HCT116 (cell line): ENCODE data around the gene SEC11A. TPM values are rescaled to one million over a fixed set of nuclear protein-coding genes. Genes with fewer than 3 reads are reported as not detected.

Source experiments
- ATAC-seq: fragments of 200-7000 bp; cut with Tn5 transposase; 2 replicates; pipeline ENCODE4 v1.9.1; 2020; ENCODE audit warnings: mild to moderate bottlenecking, moderate library complexity
- BruUV-seq: library from RNA; stranded (reverse); fragments of 400-500 nt; replicated peaks from 2 replicates; lab custom pipeline; 2021; lab: Mats Ljungman, UMichigan
- CTCF ChIA-PET: fragments of 300-600 bp; sonication (Branson Sonifier 250); formaldehyde crosslinking; loops from one replicate; lab custom pipeline; 2021; ENCODE audit warnings: antibody characterized with exemption; lab: Charles Lee
- POLR2A ChIA-PET: fragments of 300-600, 350-600 bp; sonication (Branson Sonifier 250); formaldehyde crosslinking; loops from one replicate; lab custom pipeline; 2021; ENCODE audit warnings: antibody characterized with exemption; lab: Charles Lee
- RAD21 ChIA-PET, 2 experiments: fragments of 300-600 bp; sonication (Branson Sonifier 250); formaldehyde crosslinking; loops; one replicate each; lab custom pipeline; 2023; ENCODE audit warnings: low total read pairs in 2 of 2; ENCODE audit not compliant: uncharacterized antibody in 2 of 2, unreplicated experiment in 2 of 2, low non-redundant PET in 1 of 2; lab: Charles Lee
- DNase-seq: peaks from one replicate; pipeline ENCODE4 v3.0.0-alpha.2; 2010; ENCODE audit warnings: low read depth, low spot score
- H2AFZ ChIP-seq: fragments of 200-600 bp; shearing (Covaris generic), sonication (generic); 2 replicates; pipeline ENCODE4 v1.6.1; 2017; ENCODE audit warnings: low read depth, mixed run types, mixed read lengths, antibody characterized with exemption, low read length; ENCODE audit not compliant: poor library complexity, severe bottlenecking
- H3K27ac ChIP-seq: 2 replicates; pipeline ENCODE4 v1.5.1; 2012; ENCODE audit warnings: low read depth, low read length
- H3K27me3 ChIP-seq: fragments of 200-600 bp; sonication (generic); 2 replicates; pipeline ENCODE4 v1.6.1; 2016; ENCODE audit warnings: mixed run types, low read length, mixed read lengths; ENCODE audit not compliant: insufficient read depth
- H3K36me3 ChIP-seq, 2 experiments: fragments of 200-500 bp in 1 of 2; fragments of 200-600 bp in 1 of 2; sonication (Bioruptor generic) in 1 of 2; sonication (generic) in 1 of 2; 2 replicates each; pipeline versions ENCODE4 v1.5.1 to v1.6.1; 2014 to 2016; ENCODE audit warnings: low read length in 2 of 2, inconsistent platforms in 1 of 2, mixed read lengths in 1 of 2, mixed run types in 1 of 2; ENCODE audit not compliant: insufficient read depth in 2 of 2, control insufficient read depth in 1 of 2
- H3K4me1 ChIP-seq, 2 experiments: fragments of 200-600 bp in 1 of 2; sonication (generic) in 1 of 2; 2 replicates each; pipeline versions ENCODE4 v1.5.1 to v1.6.1; 2012 to 2017; ENCODE audit warnings: low read length in 2 of 2, inconsistent platforms in 1 of 2, mild to moderate bottlenecking in 1 of 2, mixed read lengths in 1 of 2, mixed run types in 1 of 2, moderate library complexity in 1 of 2; ENCODE audit not compliant: insufficient read depth in 2 of 2, control insufficient read depth in 1 of 2
- H3K4me2 ChIP-seq: fragments of 200-600 bp; sonication (generic); 2 replicates; pipeline ENCODE4 v1.6.1; 2017; ENCODE audit warnings: mixed run types, low read length, mixed read lengths
- H3K4me3 ChIP-seq, 2 experiments: fragments of 200-600 bp in 1 of 2; sonication (generic) in 1 of 2; replicated peaks in 1 of 2; 2 replicates each; pipeline ENCODE4 v1.5.1; 2011 to 2016; ENCODE audit warnings: low read length in 2 of 2, control low read depth in 1 of 2, low read depth in 1 of 2, mild to moderate bottlenecking in 1 of 2, mixed read lengths in 1 of 2, mixed run types in 1 of 2
- H3K79me2 ChIP-seq: fragments of 200-600 bp; sonication (generic); 2 replicates; pipeline ENCODE4 v1.6.1; 2017; ENCODE audit warnings: mild to moderate bottlenecking, mixed run types, low read length, moderate library complexity, mixed read lengths; ENCODE audit not compliant: insufficient read depth
- H3K9ac ChIP-seq: fragments of 200-600 bp; sonication (generic); 2 replicates; pipeline ENCODE4 v1.6.1; 2016; ENCODE audit warnings: low read length, mixed read lengths
- H3K9me2 ChIP-seq: fragments of 200-600 bp; sonication (generic), shearing (Covaris generic); 2 replicates; pipeline ENCODE4 v1.6.1; 2017; ENCODE audit warnings: mixed run types, mild to moderate bottlenecking, moderate library complexity; ENCODE audit not compliant: insufficient read depth
- H3K9me3 ChIP-seq, 2 experiments: fragments of 200-500 bp in 1 of 2; fragments of 200-600 bp in 1 of 2; sonication (Bioruptor generic) in 1 of 2; sonication (generic) in 1 of 2; 2 replicates each; pipeline ENCODE4 v1.6.1; 2014 to 2017; ENCODE audit warnings: low read length in 2 of 2, mixed read lengths in 2 of 2, inconsistent platforms in 1 of 2, low read depth in 1 of 2, mild to moderate bottlenecking in 1 of 2, mixed run types in 1 of 2, moderate library complexity in 1 of 2; ENCODE audit not compliant: control insufficient read depth in 1 of 2, insufficient read depth in 1 of 2
- H4K20me1 ChIP-seq: fragments of 200-600 bp; sonication (generic), shearing (Covaris generic); 2 replicates; pipeline ENCODE4 v1.6.1; 2017; ENCODE audit warnings: mixed run types, mild to moderate bottlenecking, moderate library complexity; ENCODE audit not compliant: insufficient read depth
- CBX3 ChIP-seq: IDR thresholded peaks from 2 replicates; pipeline ENCODE4 v1.6.1; 2012; ENCODE audit warnings: low read depth
- POLR2AphosphoS5 ChIP-seq: IDR thresholded peaks from 2 replicates; pipeline ENCODE4 v1.6.1; 2011; ENCODE audit warnings: mild to moderate bottlenecking, low read depth, low read length, moderate library complexity
- TCF7L2 ChIP-seq: IDR thresholded peaks from 2 replicates; pipeline ENCODE4 v1.7.0; 2011; ENCODE audit warnings: borderline replicate concordance, inconsistent platforms; ENCODE audit not compliant: insufficient read depth, insufficient read length; ENCODE audit errors: extremely low read depth
- intact Hi-C: fragments of 100-400 bp; cut with micrococcal nuclease; formaldehyde crosslinking; loops from 2 replicates; pipeline ENCODE4 v1.10.0; 2022
- total RNA-seq: library from RNA; stranded (reverse); gene quantifications from one replicate; pipeline ENCODE4 v1.2.1, GENCODE V29; 2021; ENCODE audit not compliant: unreplicated experiment

The SEC11A gene
- total RNA-seq, 1 experiment from 2014 or later, result 175 TPM

DNA sequence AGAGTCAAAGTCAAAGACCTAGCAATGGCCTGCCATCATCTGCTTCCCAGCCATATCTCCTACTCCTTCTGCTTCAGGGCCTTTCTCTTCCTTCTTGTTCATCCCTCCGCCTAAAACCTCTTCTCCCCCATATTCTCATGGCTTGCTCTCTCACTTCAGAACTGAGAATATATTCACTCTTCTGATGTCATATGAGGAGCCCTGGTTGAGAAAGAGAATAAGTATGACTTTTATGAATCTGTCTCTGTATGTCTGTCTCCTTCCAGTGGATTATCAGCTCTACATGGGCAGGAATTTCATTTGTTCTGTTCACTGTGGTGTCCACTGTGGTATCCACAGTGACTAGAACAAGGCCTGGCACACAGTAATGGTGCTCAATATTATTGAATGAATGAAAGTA is 44.3 kb upstream of the SEC11A start:
- DNase-seq (no peak), ATAC-seq (no peak)
- POLR2A ChIA-PET, result no interaction called here
- TF ChIP-seq CBX3, result no peak
- Histone ChIP-seq H3K4me2 (no peak overlapping the region), H3K36me3 (0 out of 4 replicates have a peak, but pooled peaks cover 0 to 4% of the 10 kb centered on the region in 2 experiments), H3K4me3 (no peak overlapping the region), H3K27me3 (no peaks in the 10 kb centered on the region), H3K4me1 (0 out of 4 replicates have a peak, but pooled peaks cover 0 to 4% of the 10 kb centered on the region in 2 experiments), H3K79me2 (peaks cover 96% of the 10 kb centered on the region), H4K20me1 (peaks cover 15% of the 10 kb centered on the region; the same call in 1 of the 2 replicates), H2AFZ (no peak overlapping the region), H3K9me3 (no peaks in the 10 kb centered on the region), H3K9ac (no peak overlapping the region), H3K27ac (no peak overlapping the region), H3K9me2 (no peaks in the 10 kb centered on the region)
- no TSS peak for BruUV-seq
- RAD21 ChIA-PET, result no interaction called here
- intact Hi-C loops, result no loop called here
- CTCF ChIA-PET, result no interaction called here

DNA sequence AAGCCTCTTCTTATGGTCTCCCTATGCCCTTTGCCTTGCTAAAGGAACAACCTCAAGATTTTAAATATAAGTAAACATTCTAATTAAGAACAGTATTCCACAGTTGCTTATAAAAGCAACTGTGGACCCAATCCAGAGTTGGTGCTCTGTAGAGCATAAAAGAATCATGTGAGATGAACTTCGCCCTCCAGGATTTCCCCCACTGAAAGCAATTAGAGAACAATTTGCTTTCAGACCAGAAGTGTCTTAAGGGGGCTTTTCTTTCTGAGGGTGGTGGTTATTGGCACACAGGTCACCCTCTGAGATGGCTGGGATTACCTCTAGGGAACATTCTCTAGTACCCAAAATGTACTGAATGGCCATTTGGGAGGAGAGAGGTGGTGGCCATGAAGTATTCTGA is 43.1 kb upstream of the SEC11A start:
- RAD21 ChIA-PET, result no interaction called here
- no peaks in the 10 kb centered on the region for H3K9me3 ChIP-seq
- no peak overlapping the region for H2AFZ ChIP-seq
- no peaks in the 10 kb centered on the region for H3K9me2 ChIP-seq
- peaks cover 96% of the 10 kb centered on the region for H3K79me2 ChIP-seq
- POLR2A ChIA-PET, result no interaction called here
- H3K4me3 ChIP-seq, result no peak overlapping the region
- H3K4me1 ChIP-seq, result 0 out of 4 replicates have a peak, but pooled peaks cover 0 to 4% of the 10 kb centered on the region in 2 experiments
- ATAC-seq (no peak), DNase-seq (no peak)
- no TSS peak for BruUV-seq
- no peaks in the 10 kb centered on the region for H3K36me3 ChIP-seq
- no peak overlapping the region for H3K27ac ChIP-seq
- H3K9ac ChIP-seq, result no peak overlapping the region
- no peaks in the 10 kb centered on the region for H3K27me3 ChIP-seq
- peaks cover 10% of the 10 kb centered on the region; the same call in 1 of the 2 replicates for H4K20me1 ChIP-seq
- H3K4me2 ChIP-seq, result no peak overlapping the region
- CTCF ChIA-PET, result no interaction called here
- intact Hi-C loops, result no loop called here
- no peak for TF ChIP-seq POLR2AphosphoS5
- no peak for TF ChIP-seq TCF7L2
- no peak for TF ChIP-seq CBX3
- TF ChIP-seq, all 23 proteins: peak for 0
